Naive thymus-derived CD8-positive, alpha-beta T cell (primary cell): ENCODE results near the gene LZTFL1. TPM values are rescaled to one million over a fixed set of nuclear protein-coding genes. Genes with fewer than 3 reads are reported as not detected.

Source experiments
- ATAC-seq, 2 donors: fragments of 150-1000 bp; cut with Tn5 transposase in 1 of 2; sonication (Bioruptor Pico), chemical (Tn5 transposase) in 1 of 2; 1 replicate in 1 of 2; 2 replicates in 1 of 2; pipeline ENCODE4 v1.10.0; 2021; ENCODE audit warnings: mild to moderate bottlenecking in 2 of 2, moderate library complexity in 2 of 2
- POLR2A ChIA-PET: fragments of 350-600 bp; sonication (Branson Sonifier 250); formaldehyde crosslinking; loops from one replicate; lab custom pipeline; 2021; ENCODE audit warnings: antibody characterized with exemption; lab: Charles Lee
- DNase-seq, 10 donors: peaks; one replicate each; pipeline versions ENCODE4 v3.0.0 to v3.0.0-alpha.2; 2020 to 2022
- H3K27ac Mint-ChIP-seq, 10 donors: one replicate each; pipeline ENCODE4 v1.8.0; 2020 to 2022; ENCODE audit warnings: mild to moderate bottlenecking in 10 of 10, mixed read lengths in 10 of 10, moderate library complexity in 4 of 10, inconsistent platforms in 1 of 10
- H3K27me3 Mint-ChIP-seq, 5 donors: one replicate each; pipeline ENCODE4 v1.8.0; 2021 to 2022; ENCODE audit warnings: mixed read lengths in 5 of 5
- H3K36me3 Mint-ChIP-seq, 3 donors: one replicate each; pipeline ENCODE4 v1.8.0; 2020 to 2022; ENCODE audit warnings: mixed read lengths in 3 of 3, mild to moderate bottlenecking in 2 of 3, inconsistent platforms in 1 of 3
- H3K4me1 Mint-ChIP-seq, 4 donors: one replicate each; pipeline ENCODE4 v1.8.0; 2021 to 2022; ENCODE audit warnings: mixed read lengths in 4 of 4
- H3K4me3 Mint-ChIP-seq, 10 donors: one replicate each; pipeline ENCODE4 v1.8.0; 2020 to 2022; ENCODE audit warnings: mild to moderate bottlenecking in 10 of 10, mixed read lengths in 10 of 10, moderate library complexity in 6 of 10, inconsistent platforms in 1 of 10
- H3K9me3 Mint-ChIP-seq, 9 donors: one replicate each; pipeline ENCODE4 v1.8.0; 2020 to 2022; ENCODE audit warnings: mixed read lengths in 9 of 9, mild to moderate bottlenecking in 3 of 9, inconsistent platforms in 1 of 9, moderate library complexity in 1 of 9
- polyA plus RNA-seq, 3 donors: library from polyadenylated mRNA; unstranded; fragments of 300-500 nt; fragmentation: Illumina TruSeq; gene quantifications; one replicate each; pipeline ENCODE4 v1.2.3, GENCODE V29; 2021
- total RNA-seq, 8 experiments: library from RNA in 2 of 8; stranded (reverse) in 2 of 8; gene quantifications; one replicate each; pipeline ENCODE4 v1.2.3 and lab custom pipeline; 2021 to 2026

The LZTFL1 gene
- total and polyA plus RNA-seq, 5 experiments from 2014 or later = 7.5 to 10.8 (median 9.6) TPM

- no peak for DNase-seq
- peaks cover 22 to 38% (median 36%) of the 10 kb centered on the region in 5 donors for H3K27me3 Mint-ChIP-seq
These were observed 49.9 kb downstream of the LZTFL1 start for GRCh38 chr3:45792036-45792435.

DNA sequence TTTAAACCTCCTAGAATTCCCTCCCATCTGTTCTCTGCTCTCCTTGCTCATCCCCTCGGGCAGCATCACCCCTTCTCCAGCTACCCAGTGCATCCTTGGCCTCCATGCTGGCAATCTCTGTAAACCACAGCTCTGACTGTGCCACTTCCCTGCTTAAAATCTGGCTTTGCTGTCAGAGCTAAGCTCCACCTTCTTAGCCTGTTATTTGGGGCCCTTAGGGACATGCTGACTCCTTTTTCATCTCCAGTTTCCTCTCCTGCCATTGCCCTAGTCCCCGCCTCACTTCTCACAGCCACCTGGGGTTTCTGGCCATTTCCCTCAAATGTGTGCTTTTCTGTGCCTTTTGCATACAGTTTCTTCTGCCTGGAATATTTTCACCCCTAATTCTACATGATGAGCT is 51.3 kb downstream of the LZTFL1 start:
- peaks cover 0 to 11% (median 11%) of the 10 kb centered on the region in 3 donors for H3K36me3 Mint-ChIP-seq
- ATAC-seq (no peak), DNase-seq (no peak)
- H3K27ac Mint-ChIP-seq = peak overlapping the region in 2 of 10 donors; percentile 9 to 50
- H3K9me3 Mint-ChIP-seq = peaks cover 0 to 30% (median 12%) of the 10 kb centered on the region in 9 donors
- no peak overlapping the region for H3K4me3 Mint-ChIP-seq
- POLR2A ChIA-PET = no interaction called here
- peaks cover 3 to 11% (median 6%) of the 10 kb centered on the region in 4 donors for H3K4me1 Mint-ChIP-seq
- peaks cover 17 to 29% (median 22%) of the 10 kb centered on the region in 5 donors for H3K27me3 Mint-ChIP-seq

More at GRCh38 chr3:45792036-45792435, 49.9 kb downstream of the LZTFL1 start:
- H3K27ac Mint-ChIP-seq = peak overlapping the region in 1 of 10 donors; percentile 49
- ATAC-seq = no peak
- peaks cover 0 to 23% (median 12%) of the 10 kb centered on the region in 9 donors for H3K9me3 Mint-ChIP-seq
- H3K36me3 Mint-ChIP-seq = peaks cover 0 to 11% (median 11%) of the 10 kb centered on the region in 3 donors
- POLR2A ChIA-PET = no interaction called here
- H3K4me1 Mint-ChIP-seq = peaks cover 3 to 18% (median 14%) of the 10 kb centered on the region in 4 donors
- no peak overlapping the region for H3K4me3 Mint-ChIP-seq

- Mint-ChIP-seq H3K27me3 (peaks cover 5 to 16% (median 10%) of the 10 kb centered on the region in 5 donors), H3K4me3 (no peak overlapping the region), H3K27ac (no peak overlapping the region), H3K4me1 (peaks cover 0 to 7% (median 1%) of the 10 kb centered on the region in 4 donors), H3K36me3 (peaks cover 0 to 18% (median 17%) of the 10 kb centered on the region in 3 donors), H3K9me3 (peaks cover 0 to 42% (median 12%) of the 10 kb centered on the region in 9 donors)
- no peak for DNase-seq
- POLR2A ChIA-PET = no interaction called here
- no peak for ATAC-seq
These were observed 52.6 kb downstream of the LZTFL1 start for GRCh38 chr3:45789235-45789812.

GRCh38 chr3:45787551-45787950 is 54.4 kb downstream of the LZTFL1 start:
- POLR2A ChIA-PET = no interaction called here
- Mint-ChIP-seq H3K4me3 (no peak overlapping the region), H3K4me1 (peaks cover 0 to 7% (median 1%) of the 10 kb centered on the region in 4 donors), H3K9me3 (peaks cover 0 to 50% (median 12%) of the 10 kb centered on the region in 9 donors), H3K36me3 (peaks cover 0 to 20% (median 19%) of the 10 kb centered on the region in 3 donors), H3K27ac (no peak overlapping the region), H3K27me3 (peaks cover 0 to 9% (median 0%) of the 10 kb centered on the region in 5 donors)
- DNase-seq (no peak), ATAC-seq (no peak)

- ATAC-seq = no peak
- peak in 1 of 10 donors; percentile 3 for DNase-seq
- peaks cover 0 to 50% (median 12%) of the 10 kb centered on the region in 9 donors for H3K9me3 Mint-ChIP-seq
- peaks cover 0 to 20% (median 19%) of the 10 kb centered on the region in 3 donors for H3K36me3 Mint-ChIP-seq
- peaks cover 0 to 7% (median 1%) of the 10 kb centered on the region in 4 donors for H3K4me1 Mint-ChIP-seq
- no peak overlapping the region for H3K4me3 Mint-ChIP-seq
- POLR2A ChIA-PET = no interaction called here
- peaks cover 0 to 9% (median 0%) of the 10 kb centered on the region in 5 donors for H3K27me3 Mint-ChIP-seq
- H3K27ac Mint-ChIP-seq = peak overlapping the region in 1 of 10 donors; percentile 16
These were observed 55.0 kb downstream of the LZTFL1 start for GRCh38 chr3:45786801-45787495.

- Mint-ChIP-seq H3K36me3 (peaks cover 0 to 19% (median 18%) of the 10 kb centered on the region in 3 donors), H3K27me3 (peaks cover 0 to 6% (median 0%) of the 10 kb centered on the region in 5 donors), H3K4me3 (peak overlapping the region in 1 of 10 donors; percentile 2), H3K9me3 (peaks cover 0 to 47% (median 12%) of the 10 kb centered on the region in 9 donors), H3K4me1 (no peaks in the 10 kb centered on the region), H3K27ac (no peak overlapping the region)
- ATAC-seq (no peak), DNase-seq (peak in 1 of 10 donors; percentile 9)
- POLR2A ChIA-PET = no interaction called here
These were observed 56.2 kb downstream of the LZTFL1 start for GRCh38 chr3:45785605-45786150.

- no peak for DNase-seq
- Mint-ChIP-seq H3K9me3 (peaks cover 0 to 27% (median 3%) of the 10 kb centered on the region in 9 donors), H3K4me3 (no peak overlapping the region)
These were observed 58.3 kb downstream of the LZTFL1 start for GRCh38 chr3:45783667-45784066.

DNA sequence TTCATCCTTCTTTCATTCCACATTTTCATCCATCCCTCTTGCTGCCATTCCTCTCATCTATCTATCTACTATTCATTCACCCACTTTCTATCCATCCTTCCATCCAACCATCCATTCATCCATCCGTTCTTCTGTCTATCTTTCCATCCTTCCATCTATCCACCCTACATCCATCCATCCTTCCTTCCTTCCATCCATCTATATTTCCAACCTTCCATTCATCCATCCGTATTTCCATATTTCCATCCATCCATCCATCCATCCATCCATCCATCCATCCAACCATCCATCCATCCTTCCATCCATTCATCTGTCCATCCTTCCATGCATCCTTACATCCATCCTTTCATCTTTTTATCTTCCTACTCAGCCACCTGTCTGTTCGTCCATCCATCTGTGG is 59.5 kb downstream of the LZTFL1 start:
- no peak for DNase-seq
- Mint-ChIP-seq H3K36me3 (peaks cover 0 to 9% (median 9%) of the 10 kb centered on the region in 3 donors), H3K4me3 (no peak overlapping the region), H3K27ac (no peak overlapping the region), H3K27me3 (peaks cover 0 to 5% (median 0%) of the 10 kb centered on the region in 5 donors), H3K9me3 (peaks cover 0 to 26% (median 2%) of the 10 kb centered on the region in 9 donors), H3K4me1 (peaks cover 0 to 2% (median 0%) of the 10 kb centered on the region in 4 donors)
- ATAC-seq = no peak
- POLR2A ChIA-PET = no interaction called here

More at GRCh38 chr3:45783667-45784066, 58.3 kb downstream of the LZTFL1 start:
- Mint-ChIP-seq H3K4me1 (peaks cover 0 to 2% (median 0%) of the 10 kb centered on the region in 4 donors), H3K36me3 (peaks cover 0 to 11% (median 10%) of the 10 kb centered on the region in 3 donors), H3K27me3 (peaks cover 0 to 6% (median 0%) of the 10 kb centered on the region in 5 donors), H3K27ac (no peak overlapping the region)
- ATAC-seq = no peak
- POLR2A ChIA-PET = interaction anchor here (0.6 kb wide), 1 partner anchor 1521 kb away, joined by 10 read pairs; no protein-coding TSS in a partner anchor

- peaks cover 0 to 9% (median 9%) of the 10 kb centered on the region in 3 donors for H3K36me3 Mint-ChIP-seq
- H3K4me3 Mint-ChIP-seq = no peak overlapping the region
- H3K27me3 Mint-ChIP-seq = no peaks in the 10 kb centered on the region
- peak in 1 of 10 donors; percentile 3 for DNase-seq
- H3K27ac Mint-ChIP-seq = no peak overlapping the region
- H3K4me1 Mint-ChIP-seq = peaks cover 0 to 2% (median 0%) of the 10 kb centered on the region in 4 donors
- peaks cover 0 to 26% (median 2%) of the 10 kb centered on the region in 9 donors for H3K9me3 Mint-ChIP-seq
- POLR2A ChIA-PET = no interaction called here
- no peak for ATAC-seq
These were observed 60.1 kb downstream of the LZTFL1 start for GRCh38 chr3:45781841-45782240.

GRCh38 chr3:45781271-45781670 is 60.6 kb downstream of the LZTFL1 start:
- no peak overlapping the region for H3K27ac Mint-ChIP-seq
- H3K36me3 Mint-ChIP-seq = peaks cover 0 to 9% (median 9%) of the 10 kb centered on the region in 3 donors
- ATAC-seq (no peak), DNase-seq (peak in 1 of 10 donors; percentile 11)
- H3K4me1 Mint-ChIP-seq = peaks cover 0 to 2% (median 0%) of the 10 kb centered on the region in 4 donors
- H3K4me3 Mint-ChIP-seq = no peak overlapping the region
- H3K9me3 Mint-ChIP-seq = peaks cover 0 to 22% (median 2%) of the 10 kb centered on the region in 9 donors
- no peaks in the 10 kb centered on the region for H3K27me3 Mint-ChIP-seq
- POLR2A ChIA-PET = no interaction called here

DNA sequence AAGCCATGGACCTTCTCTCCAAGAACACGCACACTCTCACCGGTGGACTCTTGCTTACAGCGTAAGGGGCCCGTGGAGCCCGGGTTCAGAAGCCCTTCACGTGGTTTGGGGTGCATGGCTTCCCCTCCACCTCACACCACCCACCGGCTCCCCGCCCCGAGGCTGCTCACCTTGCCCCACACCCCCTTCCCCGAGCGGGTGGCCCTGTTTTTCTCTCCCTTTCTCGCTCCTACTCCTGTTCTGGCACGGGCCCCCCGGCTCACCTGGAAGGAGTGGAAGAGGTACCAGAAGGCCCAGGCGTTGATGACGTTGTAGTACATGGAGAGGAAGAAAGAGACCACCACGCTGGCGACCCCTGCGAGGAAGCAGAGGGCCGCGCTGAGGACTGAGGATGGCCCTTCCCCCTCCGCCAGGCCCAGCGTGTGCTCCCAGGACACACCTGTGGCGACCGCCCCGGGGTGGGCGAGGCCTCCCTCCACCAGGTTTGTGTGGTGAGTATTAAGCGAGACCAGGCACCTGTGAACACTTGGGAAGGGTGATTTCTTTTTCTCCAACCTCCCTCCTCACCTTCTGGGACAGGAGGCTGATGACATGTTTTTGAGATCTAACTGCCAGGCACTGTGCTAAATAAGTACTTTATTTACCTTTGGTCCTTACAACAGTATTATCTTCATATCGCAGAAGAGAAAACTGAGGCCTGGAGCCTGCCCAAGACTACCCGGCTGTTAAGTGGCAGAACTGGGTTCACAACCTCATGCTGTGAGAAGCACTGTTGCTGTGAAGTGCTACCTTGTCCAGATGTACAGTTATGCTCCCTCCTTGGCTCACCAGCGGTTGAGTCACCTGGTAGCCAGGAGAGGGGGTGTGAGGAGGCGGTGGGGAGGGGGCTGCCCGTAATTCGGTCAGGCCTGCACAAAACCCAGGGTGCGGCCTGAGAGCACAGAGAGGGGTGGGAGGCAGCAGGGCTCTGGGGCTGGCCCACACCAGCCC is 61.9 kb downstream of the LZTFL1 start:
- ATAC-seq (no peak), DNase-seq (no peak)
- Mint-ChIP-seq H3K27me3 (peaks cover 0 to 10% (median 0%) of the 10 kb centered on the region in 5 donors), H3K9me3 (peaks cover 0 to 14% (median 0%) of the 10 kb centered on the region in 9 donors), H3K27ac (no peak overlapping the region), H3K4me1 (peaks cover 0 to 2% (median 0%) of the 10 kb centered on the region in 4 donors), H3K36me3 (peaks cover 0 to 9% (median 9%) of the 10 kb centered on the region in 3 donors), H3K4me3 (no peak overlapping the region)
- POLR2A ChIA-PET = no interaction called here
